Activated CD4-positive, alpha-beta T cell treated with anti-CD3 and anti-CD28 coated beads, Interleukin-10, Interleukin-2, amounts not matched to agents 100 ng/mL and 50 ng/mL, durations not matched to agents 16 hours and 8 hours (primary cell): Measurements from ENCODE around the gene ADIPOR2.

Experiments
- DNase-seq: peaks from one replicate; pipeline ENCODE4 v3.0.0-alpha.2; 2020

Gene ADIPOR2, protein sequence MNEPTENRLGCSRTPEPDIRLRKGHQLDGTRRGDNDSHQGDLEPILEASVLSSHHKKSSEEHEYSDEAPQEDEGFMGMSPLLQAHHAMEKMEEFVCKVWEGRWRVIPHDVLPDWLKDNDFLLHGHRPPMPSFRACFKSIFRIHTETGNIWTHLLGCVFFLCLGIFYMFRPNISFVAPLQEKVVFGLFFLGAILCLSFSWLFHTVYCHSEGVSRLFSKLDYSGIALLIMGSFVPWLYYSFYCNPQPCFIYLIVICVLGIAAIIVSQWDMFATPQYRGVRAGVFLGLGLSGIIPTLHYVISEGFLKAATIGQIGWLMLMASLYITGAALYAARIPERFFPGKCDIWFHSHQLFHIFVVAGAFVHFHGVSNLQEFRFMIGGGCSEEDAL

DNA sequence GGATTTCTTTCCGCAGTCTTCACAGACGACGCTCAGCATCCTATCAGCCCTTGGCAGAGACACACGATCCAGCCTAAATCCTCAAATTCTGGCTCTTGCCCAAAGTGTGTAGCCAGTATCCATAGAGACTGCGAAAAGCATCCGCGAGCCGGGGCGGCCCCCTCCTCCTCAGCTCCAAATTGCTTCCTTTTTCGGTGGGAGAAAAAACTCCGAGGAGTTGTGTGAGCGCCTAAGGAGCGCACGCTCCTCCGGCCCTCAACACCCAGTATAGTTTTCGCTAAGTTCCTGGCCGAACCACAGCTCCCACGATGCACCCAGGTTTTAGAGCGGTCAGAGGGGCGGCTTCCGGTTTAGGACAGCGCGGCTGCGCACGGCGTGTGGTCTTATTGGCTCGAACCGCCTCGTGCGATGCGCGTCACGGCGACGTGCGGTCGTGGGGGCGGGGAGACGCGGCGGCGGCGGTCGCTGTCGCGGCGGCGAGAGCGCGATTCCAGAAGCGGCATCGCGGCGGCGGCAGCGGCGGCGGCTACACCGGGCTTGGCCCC lies at the start of gene ADIPOR2:
ADIPOR2 (plus strand) TSS at position 493 of the 545 bp plus-strand sequence. CDS start 63,274 bp downstream, outside the sequence.
- peak; percentile 97 for DNase-seq

DNA sequence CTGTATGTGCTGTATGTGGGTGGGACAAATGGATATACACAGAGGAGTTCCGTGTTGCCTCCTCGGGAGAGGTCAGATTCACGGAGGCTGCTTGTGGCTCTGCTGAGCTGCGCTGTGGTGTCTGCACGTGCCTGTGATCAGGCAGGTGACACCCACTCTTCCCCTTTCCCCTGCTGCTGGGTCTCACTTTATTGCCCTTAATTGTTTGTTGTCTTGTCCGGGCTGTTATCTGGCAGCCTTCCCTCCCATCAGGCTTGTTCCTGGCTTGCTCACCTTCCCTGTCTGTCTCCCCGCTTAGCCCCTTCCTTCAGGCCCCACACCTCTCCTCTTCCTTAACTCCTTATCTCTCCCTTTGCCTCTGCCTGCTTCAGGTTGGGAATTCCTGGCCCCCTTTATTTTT lies 48.4 kb upstream of the ADIPOR2 start:
- DNase-seq = no peak

DNA sequence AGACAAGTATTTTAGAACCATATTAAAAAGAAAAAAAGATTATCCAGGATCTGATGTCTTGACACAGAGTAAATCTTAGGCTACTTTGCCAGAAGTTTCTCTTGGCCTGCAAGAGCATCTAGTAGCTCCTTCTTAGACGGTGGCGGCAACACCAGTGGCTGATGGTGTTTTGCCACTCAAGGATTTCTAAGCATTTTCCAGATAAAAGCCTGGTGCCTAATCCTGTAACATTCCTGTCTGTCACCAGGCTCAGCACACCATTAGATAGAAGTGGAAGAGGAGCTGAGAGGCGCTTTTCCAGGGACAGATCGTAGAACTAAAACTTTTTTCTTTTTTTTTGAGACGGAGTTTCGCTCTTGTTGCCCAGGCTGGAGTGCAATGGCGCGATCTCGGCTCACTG lies 47.8 kb upstream of the ADIPOR2 start:
- no peak for DNase-seq

DNA sequence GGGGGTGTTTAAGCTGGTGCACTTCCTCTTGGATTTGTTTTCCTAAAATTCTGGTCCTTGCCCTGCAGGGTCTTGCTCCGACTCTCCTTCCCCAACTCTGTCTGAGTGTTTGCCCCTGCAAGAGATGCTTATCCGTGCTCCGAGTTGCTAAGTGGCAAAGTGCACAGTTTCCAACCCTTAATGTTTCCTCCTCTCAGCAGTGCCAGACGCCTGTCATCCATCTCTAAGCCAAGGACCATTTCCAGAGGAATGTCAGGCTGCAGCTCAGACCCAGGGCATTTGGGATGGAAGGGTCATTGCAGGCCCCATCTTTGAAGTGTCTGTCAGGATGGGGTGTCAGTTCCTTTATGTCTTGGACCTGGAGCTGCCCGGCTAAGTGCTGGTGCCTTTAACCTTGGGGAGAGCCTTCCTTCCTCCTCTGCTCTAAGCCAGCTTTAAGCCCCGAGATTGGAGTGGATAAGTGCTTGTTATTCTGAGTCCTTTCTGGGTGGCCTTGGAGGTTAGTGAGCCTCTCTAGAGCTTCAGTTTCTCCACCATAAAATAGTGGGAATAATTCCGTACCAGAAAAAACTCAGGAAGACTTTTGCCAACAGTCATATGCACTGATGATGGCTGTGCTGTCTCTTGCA lies 46.9 kb upstream of the ADIPOR2 start:
- no peak for DNase-seq

DNA sequence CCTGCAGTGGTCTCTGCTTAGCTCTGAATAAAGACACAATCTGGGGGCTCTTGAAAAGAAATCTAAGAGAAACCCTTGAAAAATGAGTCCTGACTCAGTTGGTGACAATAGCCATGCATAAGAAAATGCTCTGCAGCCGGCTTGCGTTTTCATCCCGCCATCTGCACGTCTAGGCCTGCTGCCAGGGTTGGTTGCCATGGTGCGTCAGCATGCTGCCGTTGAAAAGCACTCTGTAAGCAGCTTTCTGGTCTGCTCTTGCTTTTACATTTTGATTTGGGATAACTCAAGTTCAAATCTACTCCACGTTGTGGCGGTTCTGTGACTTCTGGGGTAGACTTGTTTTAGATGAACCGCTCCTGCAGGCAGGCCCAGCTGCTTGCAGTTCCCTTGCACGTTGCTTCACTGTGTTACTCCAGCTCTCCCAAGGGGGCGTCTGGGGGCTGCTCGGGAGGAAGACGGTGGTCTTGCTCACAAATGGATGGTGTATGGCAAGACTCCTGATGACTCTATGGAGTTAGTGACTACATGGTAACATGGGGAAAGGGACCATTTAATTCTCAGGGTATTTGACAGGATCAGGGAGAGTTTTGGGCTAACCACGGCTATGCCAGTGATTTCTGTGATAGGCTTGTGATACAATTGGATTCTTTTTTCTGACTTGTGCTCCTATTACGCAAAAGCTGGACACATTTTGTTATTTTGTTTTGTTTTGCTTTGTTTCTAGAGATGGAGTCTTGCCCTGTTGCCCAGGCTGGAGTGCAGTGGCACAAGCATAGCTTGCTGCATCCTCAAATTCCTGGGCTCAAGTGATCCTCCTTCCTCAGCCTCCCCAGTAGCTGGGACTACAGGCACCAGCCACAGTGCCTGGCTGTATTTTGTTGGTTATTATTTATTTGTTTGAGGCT lies 46.1 kb upstream of the ADIPOR2 start:
- DNase-seq = no peak

DNA sequence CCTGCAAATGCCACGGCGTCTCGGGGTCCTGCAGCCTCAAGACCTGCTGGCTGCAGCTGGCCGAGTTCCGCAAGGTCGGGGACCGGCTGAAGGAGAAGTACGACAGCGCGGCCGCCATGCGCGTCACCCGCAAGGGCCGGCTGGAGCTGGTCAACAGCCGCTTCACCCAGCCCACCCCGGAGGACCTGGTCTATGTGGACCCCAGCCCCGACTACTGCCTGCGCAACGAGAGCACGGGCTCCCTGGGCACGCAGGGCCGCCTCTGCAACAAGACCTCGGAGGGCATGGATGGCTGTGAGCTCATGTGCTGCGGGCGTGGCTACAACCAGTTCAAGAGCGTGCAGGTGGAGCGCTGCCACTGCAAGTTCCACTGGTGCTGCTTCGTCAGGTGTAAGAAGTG lies 45.1 kb upstream of the ADIPOR2 start:
- DNase-seq = no peak

DNA sequence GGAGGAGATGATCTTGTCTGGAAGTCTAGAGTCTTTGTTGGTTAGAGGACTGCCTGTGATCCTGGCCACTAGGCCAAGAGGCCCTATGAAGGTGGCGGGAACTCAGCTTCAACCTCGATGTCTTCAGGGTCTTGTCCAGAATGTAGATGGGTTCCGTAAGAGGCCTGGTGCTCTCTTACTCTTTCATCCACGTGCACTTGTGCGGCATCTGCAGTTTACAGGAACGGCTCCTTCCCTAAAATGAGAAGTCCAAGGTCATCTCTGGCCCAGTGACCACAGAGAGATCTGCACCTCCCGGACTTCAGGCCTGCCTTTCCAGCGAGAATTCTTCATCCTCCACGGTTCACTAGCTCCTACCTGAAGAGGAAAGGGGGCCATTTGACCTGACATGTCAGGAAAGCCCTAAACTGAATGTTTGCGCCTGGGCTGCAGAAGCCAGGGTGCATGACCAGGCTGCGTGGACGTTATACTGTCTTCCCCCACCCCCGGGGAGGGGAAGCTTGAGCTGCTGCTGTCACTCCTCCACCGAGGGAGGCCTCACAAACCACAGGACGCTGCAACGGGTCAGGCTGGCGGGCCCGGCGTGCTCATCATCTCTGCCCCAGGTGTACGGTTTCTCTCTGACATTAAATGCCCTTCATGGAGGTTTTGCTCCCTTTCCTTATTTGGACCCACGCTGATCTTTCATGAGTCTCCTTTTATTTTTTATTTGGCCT lies 44.1 kb upstream of the ADIPOR2 start:
- no peak for DNase-seq

DNA sequence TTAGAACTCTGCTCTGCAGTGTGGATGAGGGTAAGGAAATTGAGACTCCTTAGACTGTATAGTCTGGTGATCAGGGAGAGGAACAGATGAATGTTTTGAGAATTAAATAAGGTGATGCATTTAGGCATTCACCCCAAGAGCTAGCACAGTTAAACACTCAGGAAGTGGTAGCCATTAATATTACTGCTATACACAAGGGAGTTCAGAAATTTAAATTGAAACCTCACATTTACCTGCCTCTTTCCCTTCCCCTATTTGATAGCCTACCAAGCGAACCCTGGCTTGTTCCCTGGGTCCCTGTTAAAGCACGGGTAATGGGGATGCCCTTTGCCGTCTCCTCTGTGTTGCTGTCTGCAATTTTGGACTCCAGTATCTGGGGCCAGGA lies 43.6 kb upstream of the ADIPOR2 start:
- no peak for DNase-seq

DNA sequence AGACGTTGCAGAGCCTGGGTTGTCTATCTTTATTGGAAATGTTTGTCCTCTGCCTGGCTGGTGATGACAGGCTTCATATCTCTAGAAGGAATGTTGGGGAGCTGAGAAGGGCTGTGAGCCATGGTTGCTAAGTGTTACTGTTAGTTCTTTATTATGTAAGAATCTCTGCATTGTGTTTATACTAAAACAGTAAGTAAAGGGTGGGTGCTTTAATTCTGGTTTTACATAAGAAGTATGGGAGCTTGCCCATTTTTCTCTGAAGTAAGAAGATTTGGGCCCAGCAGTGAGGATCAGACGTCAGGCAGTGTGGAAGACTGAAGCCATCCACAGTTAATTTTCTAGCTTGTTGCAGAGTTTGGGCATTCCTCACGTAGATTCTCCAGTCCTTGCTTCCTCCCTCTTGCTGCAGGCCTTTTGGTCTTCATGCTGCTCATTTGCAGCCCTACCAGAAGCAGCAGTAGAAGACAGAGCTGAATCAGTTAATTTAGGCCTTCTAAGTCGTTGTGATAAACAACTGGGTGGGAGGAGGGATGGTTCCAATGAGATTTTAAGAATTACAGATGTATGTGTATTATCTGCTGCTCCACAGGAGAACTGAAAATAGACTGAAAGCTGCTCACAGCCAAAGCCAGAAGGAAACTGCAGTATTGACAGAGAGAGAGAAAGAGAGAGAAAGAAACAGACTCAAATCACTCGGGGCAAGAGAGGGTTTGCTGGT lies 40.5 kb upstream of the ADIPOR2 start:
- no peak for DNase-seq

DNA sequence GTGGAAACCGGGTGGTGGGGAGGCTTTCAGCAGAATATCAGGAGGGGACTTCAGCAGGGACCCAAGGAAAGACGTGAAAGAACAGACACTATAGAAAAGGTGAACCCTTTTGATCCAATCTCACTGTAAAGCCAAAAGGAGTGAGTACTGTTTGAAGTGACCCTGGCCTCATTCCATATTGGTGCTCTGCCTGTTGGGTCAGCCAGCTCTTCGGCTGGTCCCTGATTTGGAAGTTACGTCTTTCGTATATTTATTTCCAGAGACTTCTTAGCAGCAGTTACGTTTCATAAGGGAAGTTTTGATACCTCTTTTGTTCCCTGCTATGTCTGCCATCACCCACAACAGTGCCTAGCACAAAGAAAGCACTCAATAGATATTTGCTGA lies 39.9 kb upstream of the ADIPOR2 start:
- no peak for DNase-seq

DNA sequence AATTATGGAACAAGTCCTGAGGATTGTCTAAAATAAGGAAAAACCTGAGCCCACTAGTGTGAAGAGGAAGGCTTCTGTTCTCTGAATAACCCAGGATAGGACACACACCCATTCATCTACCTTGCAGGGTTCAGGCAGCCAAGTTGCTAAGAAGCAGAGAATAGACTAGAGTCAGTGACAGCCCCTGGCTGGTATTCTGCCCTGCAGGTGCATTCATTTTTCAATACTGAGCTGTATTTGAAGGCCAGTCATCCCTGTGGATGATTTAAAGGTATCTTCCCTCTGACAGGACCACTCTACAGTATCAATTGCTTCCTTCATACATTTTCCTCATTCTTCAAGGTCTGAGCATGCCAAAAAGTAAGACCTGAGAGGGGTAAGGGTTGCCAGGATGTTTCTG lies 38.9 kb upstream of the ADIPOR2 start:
- no peak for DNase-seq

DNA sequence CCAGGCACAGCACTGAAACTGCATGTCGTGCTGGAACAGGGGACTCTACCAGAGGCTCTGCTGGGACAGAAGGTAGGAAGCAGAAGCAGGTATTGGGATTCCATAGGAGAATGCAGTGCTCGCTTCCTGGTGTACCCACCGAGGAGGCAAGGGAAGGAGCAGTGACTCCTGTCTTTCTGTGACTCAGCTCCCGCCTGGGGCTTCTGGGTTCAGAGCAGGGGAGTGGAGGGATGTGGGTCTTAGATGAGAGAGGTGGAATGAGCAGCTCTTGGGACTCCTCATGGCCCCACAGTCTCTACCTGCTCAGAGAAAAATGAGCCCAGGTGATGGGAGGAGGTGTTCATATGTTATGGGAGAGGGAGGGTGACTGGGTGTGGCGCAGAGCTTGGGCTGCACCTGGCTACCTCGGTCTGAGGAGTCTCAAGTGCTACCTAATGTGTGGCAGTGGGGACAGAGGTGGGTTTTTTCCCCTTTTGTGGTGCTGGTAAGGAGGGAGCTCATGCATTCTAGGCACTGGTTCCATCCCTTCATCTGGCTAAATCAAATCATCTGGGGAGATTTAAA lies 35.6 kb upstream of the ADIPOR2 start:
- DNase-seq = no peak

DNA sequence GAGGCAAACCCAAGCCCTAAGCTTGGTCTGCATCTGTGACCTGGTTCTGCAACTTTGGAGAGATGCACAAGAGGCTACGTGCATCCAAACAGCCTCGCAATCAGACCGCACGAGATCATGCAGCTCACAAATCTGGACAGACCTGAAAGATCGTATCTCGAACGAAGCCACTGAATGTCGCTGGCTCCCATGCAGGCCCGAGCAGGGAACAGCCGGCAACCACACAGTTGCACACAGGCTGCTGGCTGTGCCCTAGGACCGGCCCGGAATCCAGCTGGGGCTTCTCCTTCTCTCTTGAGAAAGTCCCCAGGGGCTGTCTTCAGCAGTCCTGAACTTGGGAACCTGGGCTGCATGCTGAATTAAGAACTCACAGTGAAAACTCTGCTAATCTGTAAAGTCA lies 34.0 kb upstream of the ADIPOR2 start:
- DNase-seq = no peak

DNA sequence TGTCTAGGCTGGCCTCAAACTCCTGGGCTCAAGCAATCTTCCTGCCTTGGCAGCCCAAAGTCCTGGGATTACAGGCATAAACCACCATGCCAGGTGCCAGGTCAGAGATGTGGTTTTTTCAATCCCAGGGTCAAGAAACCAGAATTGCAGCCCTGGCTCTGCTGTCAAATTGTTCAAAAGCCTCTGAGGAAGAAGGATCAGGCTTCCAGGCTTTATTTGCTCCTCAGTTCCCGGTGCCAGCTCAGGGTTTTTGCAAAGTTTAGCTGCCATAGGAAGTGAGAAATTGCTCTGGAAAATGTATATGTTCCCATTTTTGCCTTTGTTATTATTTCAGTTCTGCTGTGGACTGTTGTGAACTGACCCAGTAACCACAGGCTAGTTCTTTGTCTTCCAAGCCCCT lies 33.2 kb upstream of the ADIPOR2 start:
- no peak for DNase-seq

DNA sequence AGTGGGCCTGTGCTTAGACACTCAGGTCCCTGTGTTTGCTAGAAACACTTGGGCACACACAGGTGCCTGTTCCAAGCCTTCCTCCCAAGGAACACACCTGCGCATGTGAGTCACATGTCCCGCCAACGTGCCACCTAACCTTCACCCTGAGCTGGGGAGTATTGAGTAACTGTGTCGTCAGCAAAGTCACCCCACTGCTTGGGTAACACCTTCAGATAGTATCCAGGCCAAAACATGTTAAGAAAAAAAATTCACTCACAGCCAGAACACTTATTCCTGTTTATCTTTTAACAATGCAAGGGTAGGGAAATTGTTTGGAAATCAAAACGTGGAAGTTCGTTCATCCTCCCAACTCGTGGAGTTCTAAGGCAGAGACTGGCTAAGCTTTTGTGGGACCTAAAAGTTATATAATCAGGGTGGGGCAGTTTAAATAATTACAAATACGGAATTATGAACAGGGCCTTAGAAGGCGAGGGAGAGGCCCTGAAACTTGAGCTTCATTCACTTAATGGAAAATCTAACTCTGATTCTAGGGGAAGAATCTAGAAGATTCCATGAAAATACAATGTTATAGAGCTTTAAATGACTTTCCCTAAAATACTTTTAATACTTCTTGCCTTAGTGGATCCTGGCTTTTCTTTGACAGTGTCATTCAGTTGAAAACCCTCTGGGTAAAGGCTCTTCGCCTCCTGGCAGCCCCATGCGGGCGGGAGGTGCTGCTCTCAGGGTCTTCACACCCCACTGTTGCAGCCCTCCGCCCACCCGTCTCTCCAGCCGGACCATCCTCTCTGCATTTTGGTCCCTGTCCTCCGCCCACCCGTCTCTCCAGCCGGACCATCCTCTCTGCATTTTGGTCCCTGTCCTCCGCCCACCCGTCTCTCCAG lies 30.3 kb upstream of the ADIPOR2 start:
- DNase-seq = peak; percentile 34

DNA sequence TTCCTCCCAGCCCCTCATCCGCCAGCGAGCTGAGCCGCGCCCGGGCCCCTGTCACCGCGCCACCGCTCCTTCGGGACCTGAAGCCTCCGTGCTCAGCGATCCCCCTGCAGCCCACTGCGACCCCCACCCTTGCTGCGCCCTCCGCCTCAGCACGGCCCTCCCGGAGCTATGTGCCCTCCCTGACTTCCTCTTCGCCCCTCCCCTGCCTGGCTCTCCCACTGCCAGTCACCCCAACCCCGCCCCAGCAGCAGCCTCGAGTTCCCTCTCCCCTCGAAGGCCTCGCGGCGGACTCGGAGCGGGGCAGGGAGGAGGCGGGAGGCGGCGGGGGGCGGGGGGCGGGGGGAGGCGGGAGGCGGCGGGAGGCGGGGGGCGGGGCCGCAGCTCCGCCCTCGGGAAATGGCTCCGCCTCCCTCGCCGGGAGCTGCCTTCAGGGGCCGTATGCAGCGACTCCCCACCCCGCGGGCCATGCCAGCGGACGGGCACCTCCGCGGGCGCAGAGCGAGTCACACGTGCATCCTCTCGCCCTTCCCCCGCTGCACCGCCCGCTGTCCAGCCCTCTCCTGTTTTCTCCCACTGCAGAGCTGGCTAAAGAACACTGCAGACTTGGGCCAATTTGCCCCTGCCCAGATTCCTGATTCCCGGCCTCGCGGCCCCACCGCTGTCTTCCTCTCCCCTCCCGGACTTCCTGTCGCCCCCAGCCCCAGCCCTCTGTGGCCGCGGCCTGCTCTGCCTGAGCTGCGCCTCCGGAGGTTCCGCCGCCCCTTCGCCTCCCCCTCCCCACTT lies 29.1 kb upstream of the ADIPOR2 start:
- peak; percentile 90 for DNase-seq

DNA sequence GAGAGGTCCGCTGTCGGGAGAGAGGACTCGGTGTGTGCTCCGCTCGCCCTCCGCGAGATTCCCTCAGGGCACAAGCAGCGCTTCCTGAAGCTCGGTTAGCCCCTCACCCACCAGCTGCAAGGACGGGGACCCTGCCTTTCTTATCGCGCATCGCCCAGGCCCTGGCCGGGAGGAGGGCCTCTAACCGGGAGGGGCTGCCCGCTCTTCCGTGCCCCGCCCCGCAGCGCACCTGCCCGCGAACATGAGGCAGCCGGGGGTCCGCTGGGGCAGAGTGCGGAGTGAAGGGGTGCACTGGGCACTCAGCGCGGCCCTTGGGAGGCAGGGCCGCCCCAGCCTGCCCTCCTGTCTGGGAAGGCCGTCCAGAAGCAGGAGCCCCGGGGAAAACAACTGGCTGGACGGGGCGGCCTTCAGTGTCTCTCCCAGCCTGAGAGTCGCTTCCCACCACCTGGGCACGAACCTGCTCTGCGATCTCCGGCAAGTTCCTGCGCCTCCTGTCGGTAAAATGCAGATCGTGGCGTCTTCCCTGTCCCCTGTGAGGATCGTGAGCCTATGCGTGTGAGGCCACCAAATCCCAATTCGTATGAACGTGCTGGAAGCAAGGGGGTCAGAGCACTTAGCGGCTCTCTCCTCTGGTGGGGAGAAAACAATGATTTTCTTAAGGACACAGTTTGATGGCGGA lies 28.0 kb upstream of the ADIPOR2 start:
- DNase-seq = no peak

DNA sequence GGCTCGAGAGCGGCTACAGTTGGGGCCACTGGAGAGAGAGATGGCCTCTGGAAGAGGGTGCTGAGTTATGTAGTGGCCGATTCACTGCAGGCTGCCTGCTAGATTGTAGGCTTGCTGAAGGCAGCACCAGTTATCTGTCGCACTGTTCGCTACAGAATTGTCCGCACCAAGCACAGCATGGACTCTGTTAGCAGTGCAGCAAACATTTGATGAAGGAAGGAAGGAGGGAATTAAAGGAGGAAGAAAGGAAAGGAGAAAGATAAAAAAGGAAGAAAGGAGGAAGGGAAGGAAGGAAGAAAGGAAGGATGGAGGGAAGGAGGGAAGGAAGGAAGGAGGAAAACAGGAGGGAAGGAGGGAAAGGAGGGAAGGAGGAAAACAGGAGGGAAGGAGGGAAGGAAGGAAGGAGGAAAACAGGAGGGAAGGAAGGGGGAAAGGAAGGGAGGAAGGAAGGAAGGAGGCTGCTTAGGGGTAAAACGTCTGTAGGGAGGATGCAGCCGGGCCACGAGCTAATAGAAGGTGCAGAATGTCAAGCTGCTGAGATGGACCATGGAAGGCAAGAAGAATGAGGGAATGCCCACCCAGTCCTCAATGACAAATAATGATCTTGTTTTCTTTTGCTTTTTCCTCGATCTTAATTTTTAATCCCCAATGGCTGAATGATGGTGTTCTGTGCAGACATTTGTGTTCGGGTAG lies 27.3 kb upstream of the ADIPOR2 start:
- no peak for DNase-seq

DNA sequence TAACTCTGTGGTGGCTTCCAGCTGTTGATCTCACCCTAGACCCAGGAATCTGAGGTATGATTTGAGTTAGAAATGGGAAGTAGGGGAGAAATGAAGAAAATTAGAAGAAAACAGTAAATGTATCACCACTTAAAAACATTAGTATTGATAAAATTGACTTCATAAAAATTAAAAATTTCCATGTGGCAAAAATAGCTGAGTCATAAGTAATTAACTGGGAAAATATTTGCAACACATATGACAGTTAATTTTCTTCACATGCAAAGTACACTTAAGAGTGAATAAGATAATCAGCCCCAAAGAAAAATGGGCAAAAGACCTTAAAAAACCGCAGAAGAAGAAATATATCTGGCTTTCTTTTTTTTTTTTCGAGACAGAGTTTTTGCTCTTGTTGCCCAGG lies 25.5 kb upstream of the ADIPOR2 start:
- no peak for DNase-seq
